Bone marrow (tissue), 2 donors: ENCODE results near the gene KLHDC4.
"Not testable (repeated sequence)": the region's sequence is repeated elsewhere in the genome, so short reads cannot be mapped to it uniquely, and the experiment has no call there.

ENCODE experiments used
- DNase-seq, 2 donors: peaks; one replicate each; lab custom pipeline; 2025; lab: John Stamatoyannopoulos, UW

Gene KLHDC4

DNA sequence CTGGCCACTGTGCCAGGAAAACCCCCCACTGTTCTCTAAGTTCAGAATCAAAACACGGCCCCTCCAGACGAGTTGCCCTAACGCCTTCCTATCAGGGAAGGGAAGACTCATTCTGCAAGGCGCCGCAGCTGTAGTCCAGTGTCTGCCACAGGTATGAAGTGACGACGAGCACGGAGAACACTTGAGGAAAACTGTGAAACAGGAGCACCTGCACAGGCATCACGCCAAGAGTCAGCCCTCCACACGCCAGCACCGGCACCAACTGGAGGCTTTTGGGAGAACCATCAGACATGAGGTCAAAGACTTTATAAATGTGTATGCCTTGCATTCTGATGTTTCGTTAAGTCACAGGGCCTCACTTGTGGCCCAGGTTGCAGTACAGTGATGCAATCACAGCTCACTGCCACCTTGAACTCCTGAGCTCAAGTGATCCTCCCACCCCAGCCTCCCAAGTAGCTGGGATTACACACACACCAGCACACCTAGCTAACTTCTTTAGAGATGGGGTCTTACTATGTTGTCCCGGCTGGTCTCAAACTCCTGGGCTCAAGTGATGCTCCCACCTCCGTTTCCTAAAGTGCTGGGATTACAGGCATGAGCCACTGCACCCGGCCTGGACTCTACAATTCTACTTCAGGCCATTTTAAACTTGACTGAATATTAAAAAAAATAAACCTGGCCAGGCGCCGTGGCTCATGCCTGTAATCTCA lies 22.9 kb downstream of the KLHDC4 start:
- DNase-seq: no peak

DNA sequence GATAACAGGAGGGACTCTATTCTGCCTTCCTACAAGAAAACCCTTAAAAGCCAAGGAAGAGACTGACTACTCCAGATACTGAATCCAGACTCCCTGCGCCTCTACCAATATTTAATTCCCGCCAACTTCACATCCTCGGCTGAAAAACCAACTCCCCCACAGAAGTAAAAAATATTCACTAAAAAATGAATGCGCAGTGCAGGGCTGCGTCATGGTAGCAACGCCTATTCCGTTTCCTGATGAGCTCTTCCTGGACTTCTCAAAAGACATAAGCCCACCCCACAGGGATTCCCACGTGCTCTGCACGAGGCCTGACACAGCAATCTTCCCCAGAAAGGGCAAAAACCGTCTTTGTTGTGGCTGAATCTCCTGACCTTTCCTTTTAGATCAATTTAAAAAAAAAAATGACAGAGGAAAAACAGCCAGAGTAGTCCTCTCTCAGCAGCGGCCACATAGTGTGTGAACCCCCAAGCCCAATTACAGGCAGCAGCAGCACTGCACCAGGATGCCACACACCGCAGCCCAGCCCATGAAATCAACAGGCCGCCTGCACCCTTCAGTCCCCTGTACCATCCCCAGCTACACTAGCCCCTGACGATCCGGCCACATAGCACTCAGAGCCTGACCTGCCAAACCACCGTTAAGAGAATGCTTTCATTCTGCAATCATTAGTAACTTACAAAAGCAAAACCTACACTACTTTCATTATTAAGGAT lies 23.9 kb downstream of the KLHDC4 start:
- no peak for DNase-seq

DNA sequence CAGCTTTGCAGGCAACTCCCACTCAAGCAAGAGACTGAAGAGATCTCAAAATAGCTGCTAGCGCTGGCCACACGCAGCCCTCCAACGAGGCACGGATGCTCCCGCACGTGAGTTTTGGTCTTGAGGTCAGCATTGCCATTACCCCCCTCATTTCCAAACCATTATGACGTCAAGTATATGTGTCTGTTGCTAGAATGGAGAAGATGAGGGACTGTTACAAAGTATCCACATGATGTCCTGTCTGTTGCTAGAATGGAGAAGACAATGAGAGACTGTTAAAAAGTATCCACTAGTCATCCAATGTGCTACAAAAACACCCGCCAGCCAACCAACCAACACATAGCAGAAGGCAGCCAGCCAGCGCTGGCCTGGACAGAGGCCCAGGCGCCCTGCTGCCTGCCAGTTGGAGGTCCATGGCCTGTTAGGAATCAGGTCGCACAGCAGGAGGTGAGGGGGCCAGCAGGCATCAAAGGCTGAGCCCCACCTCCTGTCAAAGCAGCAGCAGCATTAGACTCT lies 24.8 kb downstream of the KLHDC4 start:
- no peak for DNase-seq

DNA sequence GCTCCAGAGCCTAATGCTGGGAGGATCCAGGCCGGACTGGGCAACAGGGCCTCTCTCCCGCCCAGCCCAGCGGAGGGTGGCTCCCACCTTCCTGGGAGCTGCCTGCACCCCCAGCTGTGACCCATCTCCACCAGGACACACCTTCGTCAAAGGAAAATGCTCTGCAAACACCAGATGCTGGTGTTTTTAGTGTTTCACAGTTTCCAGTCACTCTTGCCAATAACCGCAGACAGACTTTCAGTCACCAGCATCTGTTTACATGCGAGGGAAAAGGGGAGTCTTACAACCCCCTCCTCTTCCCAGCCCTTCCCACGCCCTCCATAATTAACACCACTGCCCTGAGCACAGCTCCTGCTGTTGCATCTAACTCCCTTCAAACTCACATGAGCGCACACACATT lies 25.3 kb downstream of the KLHDC4 start:
- no peak for DNase-seq

DNA sequence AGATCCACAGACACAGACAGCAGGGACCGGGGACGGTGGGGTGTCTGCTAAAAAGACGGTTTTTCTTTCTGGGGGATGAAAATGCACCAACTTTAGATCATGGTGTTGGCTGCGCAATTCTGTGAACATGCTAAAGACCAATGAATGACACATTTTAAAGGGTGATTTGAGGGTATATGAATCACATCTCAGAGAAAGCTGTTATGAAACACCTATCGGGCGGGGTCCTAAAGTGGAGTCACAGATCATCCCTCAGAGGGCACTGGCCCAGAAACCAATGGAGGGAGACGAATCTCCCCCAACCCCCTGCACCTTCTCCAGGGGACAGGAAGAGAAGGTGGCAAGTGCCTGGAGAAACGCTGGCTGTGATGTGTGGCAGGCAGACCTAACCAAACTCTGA lies 26.0 kb downstream of the KLHDC4 start:
- no peak for DNase-seq

DNA sequence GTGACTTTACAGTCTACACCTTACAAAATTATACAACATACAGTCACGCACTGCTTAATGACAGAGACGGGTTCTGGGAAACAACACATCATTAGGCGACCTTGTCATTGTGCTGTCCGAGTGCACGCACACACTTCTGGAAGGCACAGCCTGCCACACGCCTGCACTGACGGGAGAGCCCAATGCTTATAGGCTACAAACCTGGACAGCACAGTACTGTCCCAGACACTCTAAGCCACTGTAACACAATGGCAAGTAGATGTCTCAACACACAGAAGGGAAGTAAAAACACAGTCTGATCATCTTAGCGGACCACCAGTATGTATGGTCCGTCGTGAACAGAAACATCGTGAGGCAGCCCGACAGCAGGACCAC lies 29.8 kb downstream of the KLHDC4 start:
- no peak for DNase-seq

DNA sequence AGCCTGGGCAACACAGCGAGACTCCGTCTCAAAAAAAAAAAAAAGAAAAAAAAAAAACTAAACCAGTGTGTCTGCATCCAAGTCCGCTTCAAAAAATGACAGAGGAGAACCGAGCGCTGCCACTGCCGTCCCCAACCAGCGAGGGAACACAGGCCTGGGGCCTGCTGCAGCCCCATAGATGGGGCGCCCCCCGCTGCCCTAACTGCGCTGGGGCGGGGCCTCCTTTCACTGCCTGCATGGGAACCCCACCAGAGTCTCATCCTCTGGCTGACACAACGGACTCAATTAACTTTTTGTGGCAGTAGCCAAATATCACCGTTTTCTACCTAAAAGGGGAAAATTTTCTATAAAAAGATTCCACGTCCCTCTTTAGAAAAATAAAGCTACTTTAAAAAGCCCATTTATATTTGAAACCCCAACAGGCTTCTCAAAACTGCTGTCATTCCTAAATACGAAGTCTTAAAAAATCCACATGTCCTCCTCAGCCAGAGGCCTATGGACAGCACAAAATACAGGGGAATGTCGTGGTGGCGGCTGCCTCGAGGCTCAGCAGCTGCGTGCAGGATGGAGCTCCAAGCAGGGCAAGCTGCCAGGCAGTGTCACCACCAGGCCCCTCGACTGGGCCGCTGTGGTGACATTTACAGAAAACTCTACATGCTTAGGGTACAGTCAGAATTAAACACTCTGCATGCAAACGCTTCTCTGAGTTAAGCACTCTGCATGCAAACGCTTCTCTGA lies 30.3 kb downstream of the KLHDC4 start:
- DNase-seq: no peak

DNA sequence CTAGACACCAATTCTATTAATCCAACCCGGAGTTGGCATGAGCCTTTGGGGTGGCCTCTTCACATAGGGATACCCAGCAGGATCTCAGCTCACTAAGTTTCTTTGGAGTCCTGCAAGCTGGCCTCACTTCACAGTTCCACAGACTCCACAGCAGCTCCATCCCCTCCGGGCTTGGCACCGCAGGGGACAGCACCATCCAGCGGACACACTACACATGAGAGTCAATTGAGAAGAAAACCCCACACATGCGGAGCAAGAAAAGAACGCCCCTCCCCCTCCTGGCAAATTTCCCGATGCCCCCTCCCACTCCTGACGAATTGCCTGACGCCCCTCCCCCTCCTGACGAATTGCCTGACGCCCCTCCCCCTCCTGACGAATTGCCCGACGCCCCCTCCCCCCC lies 31.1 kb downstream of the KLHDC4 start:
- no peak for DNase-seq

DNA sequence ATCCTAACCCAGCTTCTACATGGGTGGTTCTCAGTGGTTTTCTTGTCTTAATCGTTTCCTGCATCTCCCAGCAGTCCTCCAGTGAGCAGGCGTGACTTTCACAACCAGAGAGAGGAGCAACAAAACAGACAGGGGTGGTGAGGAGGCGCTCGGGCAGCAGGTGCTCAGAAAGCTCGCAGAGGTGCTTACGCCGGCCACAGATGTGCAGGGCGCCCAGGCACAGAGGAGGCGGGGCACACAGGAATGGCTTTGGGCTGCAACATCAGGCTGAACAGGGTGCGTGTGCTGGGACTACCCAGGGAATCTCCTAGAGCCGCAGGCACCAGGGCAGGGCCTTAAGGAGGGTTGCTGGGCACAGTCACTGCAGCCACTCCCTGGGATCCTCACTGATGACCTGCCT lies 32.6 kb downstream of the KLHDC4 start:
- DNase-seq: no peak

DNA sequence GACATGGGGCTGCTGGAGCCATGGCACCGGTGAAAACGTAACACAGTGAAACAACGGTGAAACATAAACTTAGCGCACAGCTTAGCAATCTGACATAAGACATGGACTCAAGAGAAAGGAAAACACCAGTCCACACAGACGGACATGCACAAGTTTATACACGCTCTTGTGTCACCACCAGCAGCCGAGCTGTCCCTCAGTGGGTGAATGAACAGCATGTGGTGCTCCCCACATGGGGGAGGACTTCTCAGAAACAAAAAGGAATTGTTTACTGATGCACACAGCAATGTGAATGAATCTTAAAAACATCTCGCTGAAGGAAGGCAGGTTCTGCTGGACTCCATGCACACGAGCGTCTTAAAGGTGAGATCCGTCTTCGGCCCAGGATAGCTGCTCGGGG lies 34.2 kb downstream of the KLHDC4 start:
- no peak for DNase-seq

DNA sequence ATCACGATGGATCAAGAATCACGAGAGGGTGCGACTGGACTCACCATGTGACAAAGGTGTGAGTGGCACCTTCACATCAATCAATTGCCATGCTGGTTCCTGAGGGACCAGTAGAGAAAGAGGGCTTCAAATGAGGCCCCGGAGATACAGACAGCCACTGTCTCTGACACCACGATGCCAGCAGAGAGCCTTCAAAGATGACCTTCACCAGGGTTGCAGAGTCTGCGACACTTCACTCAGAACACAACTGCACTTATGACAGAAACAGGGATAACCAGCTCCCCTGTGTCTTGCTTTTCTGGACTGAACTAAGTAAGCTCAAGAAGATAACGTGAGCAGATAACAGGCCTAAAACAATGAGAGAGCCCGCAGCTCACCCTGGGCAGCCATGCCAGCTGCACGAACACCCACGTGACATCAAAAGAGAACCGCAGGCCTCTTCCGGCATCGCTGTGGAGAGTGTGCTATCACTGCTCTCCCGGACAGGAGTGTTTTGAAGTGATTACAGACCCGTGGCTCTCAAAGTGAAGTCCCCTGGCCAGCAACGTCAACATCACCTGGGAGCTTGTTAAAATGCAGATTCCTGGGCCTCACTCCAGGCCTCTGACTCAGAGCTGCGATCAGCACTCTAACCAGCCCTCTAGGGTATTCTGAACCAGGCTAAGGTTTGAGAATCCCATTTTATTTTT lies 36.4 kb downstream of the KLHDC4 start:
- no peak for DNase-seq

DNA sequence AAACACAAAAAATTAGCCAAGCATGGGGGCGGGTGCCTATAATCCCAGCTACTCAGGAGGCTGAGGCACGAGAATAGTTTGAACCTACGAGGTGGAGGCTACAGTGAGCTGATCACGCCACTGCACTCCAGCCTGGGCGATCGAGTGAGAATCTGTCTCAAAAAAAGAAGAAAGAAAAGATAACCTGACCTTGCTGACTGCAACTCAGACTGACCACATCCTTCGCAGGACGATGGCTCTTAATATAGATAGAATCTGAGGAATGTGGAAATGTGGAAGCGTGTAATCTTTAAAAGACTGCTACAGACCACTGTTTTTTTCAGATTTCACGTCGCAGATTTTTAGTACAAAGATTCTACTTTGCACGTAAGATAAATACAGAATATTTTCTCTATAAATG lies 37.8 kb downstream of the KLHDC4 start:
- no peak for DNase-seq

DNA sequence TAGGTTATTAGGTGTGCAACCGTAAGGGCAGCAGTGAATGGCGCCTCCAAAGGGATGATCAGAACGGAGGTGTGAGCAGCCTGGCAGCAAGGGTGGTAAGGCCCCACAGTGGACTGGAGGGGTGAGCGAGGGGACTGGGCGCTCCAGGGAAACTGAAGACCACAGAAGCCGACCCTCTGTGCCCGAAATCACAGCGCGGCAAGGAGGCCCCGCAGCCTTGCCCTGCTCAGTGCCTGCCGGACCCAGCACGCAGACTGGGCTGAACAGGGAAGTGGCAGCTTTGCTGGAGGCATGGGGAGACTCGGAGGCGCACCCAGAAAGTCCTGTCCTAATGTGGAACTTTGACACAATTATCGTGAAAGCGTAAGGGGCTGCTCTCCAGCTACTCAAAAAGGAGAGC lies 38.4 kb downstream of the KLHDC4 start:
- DNase-seq: no peak

DNA sequence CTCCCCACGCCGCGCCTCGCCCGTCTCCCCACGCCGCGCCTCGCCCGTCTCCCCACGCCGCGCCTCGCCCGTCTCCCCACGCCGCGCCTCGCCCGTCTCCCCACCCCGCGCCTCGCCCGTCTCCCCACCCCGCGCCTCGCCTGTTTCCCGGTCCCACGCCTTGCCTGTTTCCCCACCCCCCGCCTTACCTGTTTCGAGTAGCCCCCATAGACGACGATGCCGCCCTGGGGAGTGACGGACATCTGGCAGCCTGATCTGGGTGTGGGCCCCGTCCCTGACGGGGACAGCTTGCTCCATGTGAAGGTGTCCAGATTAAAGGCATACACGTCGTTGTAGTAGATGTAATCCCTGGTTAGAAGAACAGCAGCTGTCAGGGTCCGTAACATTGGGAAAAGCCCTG lies 39.2 kb downstream of the KLHDC4 start:
- DNase-seq: not testable (repeated sequence)

DNA sequence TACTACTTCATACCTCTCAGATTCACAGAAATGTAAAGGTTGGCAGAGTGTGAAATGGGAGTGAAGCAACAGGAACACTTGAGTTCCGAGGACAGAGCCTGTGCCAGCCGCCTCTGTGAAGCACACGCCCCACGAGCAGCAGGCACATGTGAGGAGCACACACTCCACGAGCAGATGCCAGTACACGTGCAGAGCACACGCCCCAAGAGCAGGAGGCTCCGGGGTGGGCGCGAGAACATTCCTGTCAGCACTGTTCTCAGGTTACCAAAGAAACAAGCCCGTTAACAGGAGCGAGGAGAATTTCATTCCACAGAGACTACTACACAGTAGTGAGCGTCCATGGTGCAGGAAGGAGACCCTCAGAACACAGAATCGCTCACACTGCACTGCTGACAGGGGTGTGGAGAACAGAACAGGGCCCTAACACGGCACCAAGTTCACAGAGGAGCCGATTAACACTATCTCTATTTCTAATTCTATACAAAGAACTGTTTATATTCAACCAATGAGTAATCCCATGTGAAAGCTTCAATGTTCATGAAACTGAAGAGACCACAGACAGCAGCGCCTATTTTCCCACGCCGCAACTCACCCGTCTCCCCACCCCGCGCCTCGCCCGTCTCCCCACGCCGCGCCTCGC lies 40.1 kb downstream of the KLHDC4 start:
- no peak for DNase-seq

DNA sequence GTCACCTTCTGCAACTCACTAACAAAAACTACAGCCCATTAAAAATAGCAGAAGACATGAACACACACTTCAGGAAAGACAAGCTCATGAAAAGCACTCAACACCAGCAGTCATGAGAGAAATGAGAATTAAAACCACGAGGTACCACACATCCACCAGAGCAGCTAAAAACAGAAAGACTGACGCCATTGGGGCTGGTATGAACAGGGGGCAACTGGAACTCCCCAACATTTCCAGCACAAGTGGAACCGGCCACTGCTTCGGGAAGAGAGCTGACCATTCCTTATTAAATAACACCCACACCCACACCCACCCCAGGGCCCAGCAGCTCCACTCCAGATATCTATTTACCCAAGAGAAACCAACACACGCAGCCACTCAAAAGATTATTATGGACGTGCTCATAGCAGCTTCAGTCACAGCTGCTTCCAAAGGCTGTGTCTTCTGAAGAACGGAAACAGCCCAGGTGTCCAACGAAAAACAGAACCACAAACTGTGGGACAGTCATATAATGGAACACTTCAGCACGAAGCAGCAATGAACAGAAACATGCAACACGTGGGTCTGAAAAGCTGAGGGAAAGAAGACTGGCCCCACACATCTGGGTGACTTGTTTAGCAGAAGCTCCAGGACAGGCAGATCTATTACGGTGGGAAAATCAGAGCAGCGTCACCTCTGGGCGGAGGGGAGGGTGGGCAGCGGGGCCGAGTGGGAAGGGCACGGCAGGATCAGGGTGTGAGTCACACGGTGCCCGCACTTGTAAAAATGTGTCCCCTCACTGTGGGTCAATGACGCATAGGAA lies 41.1 kb downstream of the KLHDC4 start:
- DNase-seq: no peak

DNA sequence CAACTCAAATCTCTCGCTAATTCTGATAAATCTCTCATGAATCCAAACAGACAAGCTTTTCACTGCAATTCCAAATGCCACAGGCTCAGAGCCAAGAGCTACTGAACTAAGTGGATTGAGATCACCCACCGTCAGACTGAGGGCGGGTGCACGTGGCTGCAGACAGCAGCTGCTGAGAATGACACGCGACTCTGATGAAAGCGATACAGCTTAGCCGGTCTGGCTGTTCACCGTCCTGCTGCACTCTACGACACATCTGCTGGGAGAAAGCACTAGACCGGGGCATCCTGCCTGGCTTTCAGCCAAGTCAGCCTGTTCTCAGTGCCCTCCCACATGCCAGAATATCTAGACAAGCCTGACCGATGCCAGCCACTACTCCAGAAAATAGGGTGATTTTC lies 42.6 kb downstream of the KLHDC4 start:
- peak in 1 of 2 donors; percentile 8 for DNase-seq

DNA sequence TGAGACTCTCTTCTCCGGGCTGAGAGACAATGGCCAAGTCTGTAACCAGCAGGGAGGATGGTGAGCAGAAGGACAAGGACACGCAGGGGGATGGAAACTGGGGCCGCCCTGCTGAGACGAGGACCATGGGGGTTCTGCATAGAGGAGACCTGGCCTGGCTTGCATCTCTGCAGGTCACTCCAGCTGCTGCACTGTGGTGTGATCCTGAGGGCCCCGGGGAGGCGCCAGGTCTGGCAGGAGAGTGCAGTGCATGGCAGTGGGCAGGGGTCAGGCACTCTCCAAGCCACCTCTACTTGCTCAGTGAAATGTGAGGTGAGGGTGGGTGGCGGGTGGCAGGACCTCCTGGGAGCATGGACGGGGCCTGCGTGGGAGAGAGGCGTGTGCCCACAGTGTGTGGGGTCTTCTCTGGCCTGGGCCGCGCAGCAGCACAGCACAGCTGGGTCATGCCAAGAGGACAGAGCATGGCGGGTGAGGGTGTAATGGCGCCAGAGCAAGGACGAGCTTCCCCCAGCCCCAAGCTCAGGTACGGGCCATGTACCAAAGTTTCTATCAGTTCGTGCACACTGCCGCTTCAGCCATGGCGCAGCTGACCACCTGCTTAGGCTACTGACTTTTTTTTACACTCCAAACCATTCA lies 43.1 kb downstream of the KLHDC4 start:
- DNase-seq: no peak

DNA sequence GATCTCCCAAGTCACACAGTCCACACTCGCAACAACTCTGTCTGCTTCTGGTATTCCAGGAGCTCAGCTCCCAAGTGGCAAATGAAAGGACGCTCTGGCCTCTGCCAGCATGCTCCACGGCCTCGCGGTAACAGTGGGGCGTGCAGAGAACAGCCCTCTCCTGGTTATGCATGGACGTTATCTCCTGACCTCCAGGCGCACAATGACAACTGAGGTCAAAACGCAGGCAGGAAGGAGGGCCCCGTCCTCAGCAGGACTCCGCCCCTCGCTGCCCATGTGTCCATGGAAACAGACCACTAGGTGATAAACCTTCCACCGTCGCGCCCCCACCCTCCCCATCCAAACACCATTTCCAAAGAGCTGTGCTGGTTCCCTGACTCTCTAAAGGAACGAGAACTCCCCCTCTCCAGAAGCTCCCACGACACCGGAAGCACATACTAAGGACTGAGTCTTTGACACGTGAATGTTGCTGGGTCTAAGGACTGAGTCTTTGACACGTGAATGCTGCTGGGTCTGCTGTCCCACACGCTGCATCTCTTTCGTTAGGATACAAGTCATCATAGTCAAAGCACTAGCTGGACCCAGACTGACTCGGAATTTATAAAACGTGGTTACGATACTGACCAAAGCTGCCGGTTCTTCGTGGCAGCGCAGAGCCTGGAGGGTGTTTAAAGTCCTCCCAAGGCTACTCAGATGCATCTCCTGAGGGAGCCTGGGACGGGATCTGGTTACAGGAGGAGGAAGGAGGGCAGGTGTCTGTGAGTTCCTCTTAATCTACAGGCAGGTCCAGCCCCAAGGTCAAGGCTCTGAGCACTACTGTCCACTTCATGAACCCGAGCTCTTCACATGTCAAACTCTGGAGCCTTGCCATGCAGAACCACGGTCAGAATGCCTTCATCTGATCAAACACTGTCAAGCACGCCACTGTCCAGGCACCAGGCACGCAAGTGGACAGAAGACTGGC lies 43.9 kb downstream of the KLHDC4 start:
- DNase-seq: no peak
